Activated naive CD4-positive, alpha-beta T cell treated with anti-CD3 and anti-CD28 coated beads, Interleukin-2, amount 50 U/mL, for 72 hours (primary cell): ENCODE measurements around the gene KIAA1671. TPM values are rescaled to one million over a fixed set of nuclear protein-coding genes. Genes with fewer than 3 reads are reported as not detected.

ENCODE experiments used
- ATAC-seq, 2 donors: fragments of 150-1000 bp; cut with Tn5 transposase; 2 replicates each; pipeline ENCODE4 v1.10.0; 2021; ENCODE audit warnings: mild to moderate bottlenecking in 2 of 2, moderate library complexity in 2 of 2
- DNase-seq, 2 donors: peaks; one replicate each; pipeline ENCODE4 v3.0.0; 2021 to 2022; ENCODE audit warnings: low spot score in 2 of 2
- H3K27ac Mint-ChIP-seq, 2 donors: one replicate each; pipeline ENCODE4 v1.8.0; 2022; ENCODE audit warnings: mild to moderate bottlenecking in 2 of 2, mixed read lengths in 2 of 2
- H3K36me3 Mint-ChIP-seq, 2 donors: one replicate each; pipeline ENCODE4 v1.8.0; 2022; ENCODE audit warnings: mixed read lengths in 2 of 2
- H3K9me3 Mint-ChIP-seq, 2 donors: one replicate each; pipeline ENCODE4 v1.8.0; 2022; ENCODE audit warnings: mixed read lengths in 2 of 2
- total RNA-seq, 2 donors: library from RNA; stranded (reverse); gene quantifications; one replicate each; pipeline ENCODE4 v1.2.3, GENCODE V29; 2022

The KIAA1671 gene
- total RNA-seq, 2 donors from 2014 or later, result 2.0 to 22.0 TPM

DNA sequence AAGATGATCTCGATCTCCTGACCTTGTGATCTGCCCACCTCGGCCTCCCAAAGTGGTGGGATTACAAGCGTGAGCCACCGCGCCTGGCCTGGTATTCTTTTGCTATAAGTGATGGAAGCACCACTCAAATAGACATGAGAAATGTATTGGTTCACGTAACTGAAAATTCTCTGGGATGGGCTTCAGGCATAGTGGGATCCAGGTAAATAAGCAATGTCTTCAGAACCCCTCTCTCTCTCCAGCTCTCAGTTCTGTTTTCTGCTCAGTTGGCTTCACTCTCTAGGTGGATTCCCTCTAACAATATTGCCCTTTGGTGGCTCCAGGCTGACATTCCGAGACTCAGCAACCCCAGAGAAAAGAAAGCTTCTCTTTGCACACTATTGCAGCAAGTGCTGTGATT is 5.1 kb upstream of the KIAA1671 start:
- DNase-seq (no peak), ATAC-seq (no peak)
- Mint-ChIP-seq H3K9me3 (no peaks in the 10 kb centered on the region), H3K36me3 (no peaks in the 10 kb centered on the region), H3K27ac (no peak overlapping the region)

DNA sequence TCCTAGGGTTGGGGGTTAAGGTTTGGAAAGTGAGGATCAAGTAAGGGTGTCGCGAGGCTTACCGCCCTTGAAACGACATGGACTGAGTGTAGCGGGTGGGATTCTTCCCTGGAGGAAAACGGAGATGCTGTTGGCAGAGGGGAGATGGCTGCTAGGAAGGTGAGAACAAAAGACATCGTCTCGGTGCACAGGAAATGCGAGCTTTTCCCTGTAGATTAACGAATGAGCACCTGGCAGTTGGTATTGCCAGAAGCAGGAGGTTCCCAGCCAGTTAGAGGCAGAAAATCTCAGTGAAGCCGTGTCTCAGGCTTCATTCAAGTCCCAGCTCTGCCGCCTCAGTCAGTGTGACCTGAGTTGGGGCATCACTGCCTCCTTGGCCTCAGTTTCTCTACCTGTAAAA is 4.6 kb upstream of the KIAA1671 start:
- Mint-ChIP-seq H3K36me3 (peaks cover 0 to under 1% of the 10 kb centered on the region in 2 donors), H3K9me3 (no peaks in the 10 kb centered on the region), H3K27ac (no peak overlapping the region)
- DNase-seq (no peak), ATAC-seq (no peak)

DNA sequence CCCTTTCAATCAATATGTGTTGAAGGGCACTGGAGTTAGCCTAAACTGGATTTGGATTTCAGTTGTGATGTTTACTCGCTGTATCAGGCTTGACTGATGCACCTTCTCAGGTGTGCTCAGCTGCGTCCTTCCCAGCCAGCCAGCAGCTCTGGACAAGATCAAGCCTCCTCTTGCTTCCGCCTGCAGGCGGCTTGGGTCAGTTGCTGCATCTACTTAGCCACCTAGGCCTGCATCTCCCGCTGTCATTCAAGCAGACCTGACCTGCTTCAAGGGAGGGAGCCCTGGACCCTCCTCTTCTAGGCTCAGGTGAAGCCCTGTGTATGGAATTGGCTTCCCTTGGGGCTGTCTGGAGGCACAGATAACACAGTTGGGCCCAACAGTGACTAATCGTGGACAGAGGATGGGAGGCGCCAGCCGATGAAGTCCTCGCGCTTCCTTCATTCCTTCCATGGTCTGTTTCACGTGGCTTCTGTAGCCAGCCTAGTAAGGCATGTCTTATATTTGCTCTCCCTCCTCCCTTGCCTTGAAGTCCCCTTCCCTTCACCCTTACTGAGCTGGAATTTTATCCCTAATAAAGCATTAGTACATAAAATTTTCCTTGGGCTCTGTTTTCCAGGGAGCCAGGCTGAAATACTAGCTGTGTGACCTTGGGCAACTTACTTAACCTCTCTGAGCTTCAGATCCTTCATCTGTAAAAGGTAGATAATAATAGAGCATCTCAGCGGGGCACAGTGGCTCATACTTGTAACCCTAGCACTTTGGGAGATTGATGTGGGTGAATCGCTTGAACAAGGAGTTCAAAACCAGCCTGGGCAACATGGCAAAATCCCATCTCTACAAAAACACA is 3.9 kb upstream of the KIAA1671 start:
- Mint-ChIP-seq H3K27ac (no peak overlapping the region), H3K9me3 (no peaks in the 10 kb centered on the region), H3K36me3 (peaks cover 0 to 4% of the 10 kb centered on the region in 2 donors)
- ATAC-seq, result no peak
- no peak for DNase-seq

DNA sequence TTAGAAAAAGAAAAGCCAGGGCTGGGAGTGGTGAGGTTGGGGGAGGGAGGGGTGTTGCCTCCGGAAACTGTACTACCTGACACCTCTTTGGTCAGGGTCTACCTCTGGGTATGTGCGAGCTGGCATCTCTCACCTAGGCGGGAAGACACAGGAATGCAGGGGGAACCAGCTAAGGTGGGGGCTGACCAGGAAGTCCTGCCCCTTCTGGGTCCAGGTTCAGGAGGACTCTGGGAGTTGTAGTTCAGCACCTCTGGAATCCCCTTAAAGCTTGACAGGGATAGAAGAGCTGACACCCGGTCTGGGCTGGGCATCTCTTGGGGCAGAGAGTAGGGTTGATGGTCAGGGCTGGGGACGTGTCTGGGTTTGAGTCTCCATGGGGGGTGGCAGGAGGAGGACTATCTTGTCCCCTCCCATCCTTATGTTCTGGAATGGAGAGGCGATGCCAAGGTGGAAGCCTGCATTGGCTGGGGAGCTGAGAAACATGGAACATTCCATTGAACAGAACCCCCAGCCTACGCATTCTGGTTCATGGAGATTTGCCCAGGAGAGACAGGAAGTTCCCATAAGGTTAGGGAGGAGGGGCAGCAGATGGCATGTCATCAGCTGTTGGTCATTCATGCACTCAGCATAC is 2.1 kb upstream of the KIAA1671 start:
- no peak overlapping the region for H3K27ac Mint-ChIP-seq
- peaks cover 0 to 4% of the 10 kb centered on the region in 2 donors for H3K36me3 Mint-ChIP-seq
- ATAC-seq (no peak), DNase-seq (no peak)
- no peaks in the 10 kb centered on the region for H3K9me3 Mint-ChIP-seq

DNA sequence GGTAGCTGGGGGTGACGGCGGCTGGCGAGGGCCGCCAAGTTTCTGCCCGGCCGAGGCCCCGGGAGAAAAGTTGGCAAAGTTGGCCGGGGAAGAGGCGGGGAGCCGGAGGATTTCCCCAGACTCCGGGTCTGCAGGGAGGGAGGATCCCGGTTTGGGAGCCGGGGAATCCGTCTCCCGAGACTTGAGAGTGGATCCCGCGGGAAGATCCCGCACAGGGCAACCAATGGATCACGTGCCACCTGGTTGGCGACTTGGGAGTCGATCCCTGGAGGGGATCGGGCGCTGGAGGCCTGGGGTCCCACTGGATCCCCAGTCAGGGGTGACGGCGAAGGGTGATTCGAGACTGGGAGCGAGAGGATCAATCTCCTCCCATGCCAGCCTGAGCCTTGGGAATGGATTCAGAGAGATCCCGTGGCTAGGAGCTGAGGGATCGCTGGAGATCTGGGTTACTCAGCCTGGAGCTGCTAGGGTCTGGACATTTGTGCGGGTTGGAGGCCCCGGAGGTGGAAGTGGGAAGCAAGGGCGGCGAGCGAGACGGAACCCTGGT is 394 bp downstream of the KIAA1671 start:
- peaks cover 0 to 4% of the 10 kb centered on the region in 2 donors for H3K36me3 Mint-ChIP-seq
- DNase-seq, result no peak
- no peak for ATAC-seq
- H3K27ac Mint-ChIP-seq, result no peak overlapping the region
- H3K9me3 Mint-ChIP-seq, result no peaks in the 10 kb centered on the region

DNA sequence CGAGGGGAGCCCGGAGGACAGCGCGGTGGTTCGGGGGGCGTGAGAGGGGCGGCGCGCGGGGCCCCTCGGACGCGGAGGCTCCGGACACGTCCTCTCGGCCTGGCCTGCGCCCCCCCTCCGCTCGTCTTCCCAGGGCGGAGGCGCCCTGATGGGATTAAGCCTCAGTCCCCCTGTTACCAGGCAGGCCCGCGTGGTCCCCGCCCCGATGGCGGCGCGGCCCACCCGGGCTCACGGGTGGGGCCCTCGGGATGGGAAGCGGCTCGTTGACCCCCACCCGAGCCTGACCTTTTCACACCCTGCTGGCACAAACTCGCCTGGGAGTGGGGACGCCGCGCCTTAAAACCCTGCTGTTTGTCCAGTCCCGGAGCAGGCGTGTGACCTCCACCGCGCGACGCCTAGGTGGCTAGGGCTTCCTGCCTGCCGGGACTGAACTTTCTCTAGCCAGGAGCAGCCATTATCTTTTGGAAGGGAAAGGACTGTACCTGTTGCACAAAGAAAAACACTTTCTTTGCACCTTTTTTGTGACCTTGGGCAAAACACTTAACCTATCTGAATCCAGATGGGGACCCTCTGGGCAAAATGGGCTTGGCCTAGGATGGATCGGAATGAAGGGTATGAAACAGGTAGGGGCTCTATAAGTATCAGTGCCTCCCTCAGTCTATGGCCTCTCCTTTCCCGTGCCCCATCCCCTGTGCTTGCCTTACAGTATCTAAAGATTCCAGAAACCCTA is 1.0 kb downstream of the KIAA1671 start:
- no peak overlapping the region for H3K27ac Mint-ChIP-seq
- DNase-seq (no peak), ATAC-seq (no peak)
- peaks cover 0 to 4% of the 10 kb centered on the region in 2 donors for H3K36me3 Mint-ChIP-seq
- no peaks in the 10 kb centered on the region for H3K9me3 Mint-ChIP-seq

DNA sequence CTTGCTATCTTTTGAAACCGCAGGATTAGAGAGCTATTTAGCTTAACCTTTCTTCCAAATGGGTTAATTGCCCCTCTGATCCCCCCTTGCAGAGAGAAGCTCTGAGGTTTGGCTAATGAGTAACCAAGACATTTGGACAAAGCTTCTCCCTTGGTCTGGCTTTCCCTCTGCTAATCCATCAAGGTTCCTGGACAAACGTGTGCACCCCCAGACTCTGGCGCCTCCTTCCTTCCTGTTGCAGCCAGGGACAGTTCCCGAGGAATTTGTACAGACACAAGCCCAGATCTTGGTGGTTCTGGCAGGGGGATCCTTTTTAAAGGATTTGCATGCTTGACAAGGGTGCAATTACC is 1.6 kb downstream of the KIAA1671 start:
- ATAC-seq (no peak), DNase-seq (no peak)
- H3K9me3 Mint-ChIP-seq, result no peaks in the 10 kb centered on the region
- peaks cover 0 to 4% of the 10 kb centered on the region in 2 donors for H3K36me3 Mint-ChIP-seq
- no peak overlapping the region for H3K27ac Mint-ChIP-seq

DNA sequence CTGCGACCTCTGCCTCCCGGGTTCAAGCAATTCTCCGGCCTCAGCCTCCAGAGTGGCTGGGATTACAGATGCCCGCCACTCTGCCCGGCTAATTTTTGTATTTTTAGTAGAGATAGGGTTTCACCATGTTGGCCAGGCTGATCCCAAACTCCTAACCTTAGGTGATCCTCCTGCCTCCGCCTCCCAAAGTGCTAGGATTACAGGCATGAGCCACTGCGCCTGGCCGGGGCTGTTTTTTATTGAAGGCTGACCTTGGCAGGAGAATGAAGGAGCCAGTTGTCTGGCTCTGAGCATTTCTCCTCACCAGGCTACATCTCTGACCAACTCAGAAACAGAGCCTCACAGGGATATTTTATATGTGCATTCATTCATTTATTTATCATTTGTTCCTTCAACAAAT is 2.3 kb downstream of the KIAA1671 start:
- Mint-ChIP-seq H3K27ac (no peak overlapping the region), H3K9me3 (no peaks in the 10 kb centered on the region), H3K36me3 (peaks cover 0 to 4% of the 10 kb centered on the region in 2 donors)
- ATAC-seq (no peak), DNase-seq (no peak)

DNA sequence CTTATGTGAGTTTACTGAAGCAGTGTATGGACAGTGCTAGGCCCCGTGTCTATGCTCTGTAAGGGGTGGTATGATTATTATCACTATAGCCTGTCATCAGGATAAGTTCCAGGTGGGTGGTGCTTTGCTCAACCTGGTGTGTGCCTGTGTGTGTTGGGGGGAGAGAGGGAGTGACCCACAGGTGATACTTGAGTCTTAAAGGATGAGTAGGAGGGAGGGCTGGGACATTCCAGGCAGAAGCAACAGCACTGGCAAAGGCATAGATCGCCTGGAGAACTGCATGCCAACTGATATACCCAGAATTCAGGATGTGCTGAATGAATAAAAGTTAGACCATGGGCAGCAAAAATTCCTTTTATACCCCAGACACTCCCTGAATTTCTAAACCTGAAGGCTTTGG is 4.5 kb downstream of the KIAA1671 start:
- no peaks in the 10 kb centered on the region for H3K9me3 Mint-ChIP-seq
- no peak for ATAC-seq
- H3K27ac Mint-ChIP-seq, result no peak overlapping the region
- H3K36me3 Mint-ChIP-seq, result peaks cover 0 to 4% of the 10 kb centered on the region in 2 donors
- DNase-seq, result no peak

DNA sequence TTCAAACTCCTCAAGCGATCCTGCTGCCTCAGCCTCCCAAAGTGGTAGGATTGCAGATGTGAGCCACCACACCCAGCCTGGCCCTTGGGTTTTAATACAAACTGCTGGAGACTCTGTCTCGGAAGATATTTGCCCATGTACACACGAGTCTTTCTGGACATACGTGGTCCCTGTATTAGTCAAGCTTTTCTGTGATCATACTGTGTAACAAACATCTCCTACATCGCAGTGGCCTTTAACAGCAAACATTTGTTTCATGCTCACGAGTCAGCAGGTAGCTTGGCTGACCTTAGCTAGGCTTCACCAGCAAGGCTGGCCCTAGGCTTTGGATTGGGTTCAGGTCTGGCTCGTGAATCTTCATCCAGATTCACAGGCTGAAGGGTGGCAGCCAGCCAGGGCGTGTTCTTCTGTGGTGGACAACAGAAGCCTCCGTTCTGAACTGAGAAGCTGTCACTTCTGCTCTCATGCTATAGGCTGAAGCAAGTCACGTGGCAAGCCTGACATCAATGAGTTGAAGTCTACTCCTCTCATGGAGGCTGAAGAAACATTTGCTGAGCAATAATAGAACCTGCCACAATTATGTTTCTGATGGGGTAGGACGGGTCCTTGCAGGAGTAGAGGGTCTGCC is 8.8 kb downstream of the KIAA1671 start:
- Mint-ChIP-seq H3K9me3 (no peaks in the 10 kb centered on the region), H3K27ac (peak overlapping the region in 1 of 2 donors; percentile 44), H3K36me3 (no peaks in the 10 kb centered on the region)
- ATAC-seq, result no peak
- no peak for DNase-seq

DNA sequence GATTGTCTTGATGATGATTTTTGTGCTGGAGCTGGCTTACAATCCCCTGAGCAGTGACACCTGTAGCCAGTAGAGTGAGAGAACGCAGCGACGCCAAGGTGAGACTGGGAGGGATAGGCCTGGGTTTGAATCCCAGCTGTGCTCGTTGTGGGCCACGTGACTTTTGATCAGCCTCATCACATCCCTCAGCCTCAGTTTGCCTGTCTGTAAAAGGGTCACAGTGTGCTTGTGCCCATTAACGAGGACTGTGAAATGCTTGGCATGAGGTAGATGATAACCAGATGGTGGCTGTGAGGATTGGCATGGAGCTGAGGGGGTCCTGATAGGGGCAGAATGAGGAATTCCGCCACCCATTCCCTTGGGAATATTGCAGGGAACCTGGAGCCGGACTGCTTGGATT is 9.6 kb downstream of the KIAA1671 start:
- no peak for DNase-seq
- no peak for ATAC-seq
- no peaks in the 10 kb centered on the region for H3K36me3 Mint-ChIP-seq
- no peak overlapping the region for H3K27ac Mint-ChIP-seq
- H3K9me3 Mint-ChIP-seq, result no peaks in the 10 kb centered on the region

DNA sequence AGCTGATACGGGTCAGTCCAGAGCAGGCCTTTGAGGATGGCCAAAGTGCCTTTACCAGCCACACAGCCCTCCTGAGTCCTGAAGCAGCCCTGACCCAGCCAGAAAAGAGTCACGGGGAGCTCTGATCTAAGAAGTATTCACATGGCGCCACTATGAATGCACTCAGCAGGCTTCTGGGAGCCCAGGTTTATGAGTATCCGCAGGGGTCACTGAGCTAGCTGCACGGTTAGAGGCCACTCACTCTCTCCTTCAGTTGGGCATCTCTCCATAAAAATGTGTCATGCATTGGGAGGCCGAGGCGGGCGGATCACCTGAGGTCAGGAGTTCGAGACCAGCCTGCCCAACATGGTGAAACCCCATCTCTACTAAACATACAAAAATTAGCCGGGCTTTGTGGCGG is 10.3 kb downstream of the KIAA1671 start:
- ATAC-seq (no peak), DNase-seq (no peak)
- Mint-ChIP-seq H3K27ac (no peak overlapping the region), H3K9me3 (no peaks in the 10 kb centered on the region), H3K36me3 (no peaks in the 10 kb centered on the region)

DNA sequence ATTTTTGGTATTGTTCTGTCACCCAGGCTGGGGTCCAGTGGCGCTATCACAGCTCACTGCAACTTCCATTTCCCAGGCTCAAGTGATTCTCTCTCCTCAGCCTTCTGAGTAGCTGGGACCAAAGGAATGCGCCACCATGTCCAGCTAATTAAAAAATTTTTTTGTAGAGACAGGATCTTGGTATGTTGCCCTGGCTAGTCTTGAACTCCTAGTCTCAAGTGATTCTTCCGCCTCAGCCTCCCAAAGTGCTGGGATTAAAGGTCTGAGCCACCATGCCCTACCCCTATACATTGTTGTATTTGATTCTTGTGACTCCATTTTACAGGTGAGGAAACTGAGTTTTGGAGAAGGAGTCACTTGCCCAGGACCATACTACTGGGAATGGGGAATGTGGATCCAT is 11.9 kb downstream of the KIAA1671 start:
- no peak for ATAC-seq
- no peak for DNase-seq
- Mint-ChIP-seq H3K27ac (no peak overlapping the region), H3K9me3 (no peaks in the 10 kb centered on the region), H3K36me3 (no peaks in the 10 kb centered on the region)

DNA sequence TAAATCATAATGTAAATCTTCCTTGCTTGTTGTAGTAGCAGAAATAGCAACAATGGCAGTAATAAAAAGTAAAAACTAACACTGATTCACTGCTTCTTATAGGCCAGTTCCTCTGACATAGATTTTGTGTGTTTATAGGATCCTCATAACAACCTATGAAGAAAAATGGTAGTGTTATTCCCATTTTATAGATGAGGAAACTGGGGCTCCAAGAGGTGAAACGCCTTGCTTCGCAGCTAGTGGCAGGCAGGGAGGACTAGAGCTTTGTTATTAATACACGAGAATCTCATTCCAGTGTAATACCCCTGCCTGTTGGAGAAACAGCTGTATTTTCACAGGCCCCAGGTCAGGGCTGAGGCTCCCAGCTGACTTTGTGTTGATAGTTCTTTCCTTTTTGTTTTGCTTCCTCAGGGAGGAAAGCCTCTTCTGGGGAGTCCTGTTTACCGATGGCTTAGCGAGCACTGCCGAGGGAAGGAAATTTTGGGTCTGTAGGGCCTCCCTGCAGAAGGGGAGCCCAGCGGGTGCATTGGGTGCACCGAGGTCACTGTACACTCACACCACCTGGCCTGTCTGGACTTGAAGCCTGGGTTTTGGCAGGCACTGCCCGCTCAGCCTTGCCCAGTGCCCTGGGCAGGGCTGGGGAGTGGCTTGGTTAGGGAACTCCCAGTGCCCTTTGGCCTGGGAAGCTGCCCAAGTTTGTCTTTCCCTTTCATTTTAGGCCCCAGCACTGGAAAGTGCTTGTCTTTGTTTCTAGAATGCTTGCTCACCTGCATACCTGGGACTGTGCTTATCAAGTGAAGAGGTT is 13.5 kb downstream of the KIAA1671 start:
- ATAC-seq (no peak), DNase-seq (no peak)
- Mint-ChIP-seq H3K9me3 (no peaks in the 10 kb centered on the region), H3K27ac (peak overlapping the region in 1 of 2 donors; percentile 22), H3K36me3 (no peaks in the 10 kb centered on the region)

DNA sequence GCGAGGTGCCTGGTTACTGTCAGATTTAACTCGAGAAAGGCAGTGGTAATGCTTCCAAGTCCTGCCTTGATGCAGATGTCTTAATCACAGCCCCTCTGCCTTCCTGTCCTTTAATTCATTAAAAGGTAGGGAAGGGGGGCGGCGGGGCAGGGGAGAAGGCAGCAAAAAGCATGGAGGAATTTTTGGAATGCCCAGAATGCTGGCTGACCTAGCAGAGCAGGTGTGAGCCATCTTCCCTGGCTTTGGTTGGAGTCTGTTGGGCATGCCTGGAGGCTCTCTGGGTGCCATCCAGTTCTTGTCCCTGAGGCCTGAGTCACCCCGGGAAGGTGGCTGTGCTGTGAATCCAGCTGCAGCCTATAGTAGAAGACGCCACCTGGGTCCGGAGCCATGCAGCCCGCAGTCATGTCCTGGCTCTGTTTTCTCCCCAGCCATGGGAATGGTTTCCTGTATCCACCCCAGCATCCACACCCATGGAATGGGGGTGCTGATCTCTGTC is 15.6 kb downstream of the KIAA1671 start:
- Mint-ChIP-seq H3K36me3 (no peaks in the 10 kb centered on the region), H3K9me3 (no peaks in the 10 kb centered on the region), H3K27ac (no peak overlapping the region)
- ATAC-seq (no peak), DNase-seq (no peak)
